HepG2 (cell line): Measurements from ENCODE around the gene CENPB. TPM values are rescaled to one million over a fixed set of nuclear protein-coding genes. Genes with fewer than 3 reads are reported as not detected.
A peak's percentile ranks its signal among the peaks of the same experiment; 100 is the strongest.

Experiments
- CAMTA2 ChIP-seq: sonication (generic); formaldehyde crosslinking; IDR thresholded peaks from 2 replicates; pipeline ENCODE4 v1.4.0; 2020; ENCODE audit warnings: mild to moderate bottlenecking, missing genetic modification reagents, borderline replicate concordance
- FOXC1 ChIP-seq: sonication (generic); formaldehyde crosslinking; IDR thresholded peaks from 2 replicates; pipeline ENCODE4 v1.8.0; 2022; ENCODE audit warnings: mild to moderate bottlenecking, missing genetic modification reagents, borderline replicate concordance
- FOXK2 ChIP-seq: fragments of 450-650 bp; IDR thresholded peaks from 2 replicates; pipeline ENCODE4 v1.6.1; 2016
- GATAD1 ChIP-seq: IDR thresholded peaks from 2 replicates; pipeline ENCODE4 v1.6.1; 2016; ENCODE audit warnings: missing genetic modification reagents, missing compliant biosample characterization
- KLF16 ChIP-seq, 2 experiments: sonication (generic) in 1 of 2; formaldehyde crosslinking in 1 of 2; IDR thresholded peaks; 2 replicates each; pipeline versions ENCODE4 v1.6.1 to v1.8.0; 2016 to 2023; ENCODE audit warnings: missing genetic modification reagents in 2 of 2, missing compliant biosample characterization in 1 of 2
- SIX1 ChIP-seq: sonication (generic); formaldehyde crosslinking; IDR thresholded peaks from 2 replicates; pipeline ENCODE4 v1.4.0; 2020; ENCODE audit warnings: missing genetic modification reagents, borderline replicate concordance
- SRY ChIP-seq: sonication (generic); formaldehyde crosslinking; IDR thresholded peaks from 2 replicates; pipeline ENCODE4 v1.8.0; 2022; ENCODE audit warnings: mild to moderate bottlenecking, missing genetic modification reagents
- ZNF33B ChIP-seq: sonication (generic); formaldehyde crosslinking; IDR thresholded peaks from 2 replicates; pipeline ENCODE4 v1.5.1; 2020; ENCODE audit warnings: mild to moderate bottlenecking, missing genetic modification reagents
- ZNF672 ChIP-seq: sonication (generic); formaldehyde crosslinking; IDR thresholded peaks from 2 replicates; pipeline ENCODE4 v1.8.1; 2022; ENCODE audit warnings: missing genetic modification reagents
- ZNF749 ChIP-seq: sonication (generic); formaldehyde crosslinking; IDR thresholded peaks from 2 replicates; pipeline ENCODE4 v1.8.0; 2022; ENCODE audit warnings: mild to moderate bottlenecking, missing genetic modification reagents, moderate library complexity, borderline replicate concordance
- ZSCAN21 ChIP-seq: sonication (generic); formaldehyde crosslinking; IDR thresholded peaks from 2 replicates; pipeline ENCODE4 v1.8.0; 2022; ENCODE audit warnings: mild to moderate bottlenecking, missing genetic modification reagents, moderate library complexity, borderline replicate concordance
- polyA plus RNA-seq, 8 experiments: library from polyadenylated mRNA; depleted of rRNA in 3 of 8; stranded (reverse) in 7 of 8; unstranded in 1 of 8; fragments of >200 nt; fragmentation: Illumina TruSeq in 4 of 8; extraction: Trizol in 4 of 8; gene quantifications; 2 replicates each; pipeline versions ENCODE4 v1.2.1 to v1.2.3, GENCODE V29; 2011 to 2016; ENCODE audit warnings: low read depth in 4 of 8, missing spikeins in 1 of 8, mixed read lengths in 1 of 8; ENCODE audit not compliant: insufficient read depth in 1 of 8
- total RNA-seq, 5 experiments: library from RNA; depleted of rRNA; stranded (reverse); fragments of >200 nt; fragmentation: Illumina TruSeq; extraction: Trizol; gene quantifications; 2 replicates each; pipeline ENCODE4 v1.2.3, GENCODE V29; 2016; ENCODE audit warnings: low read depth in 1 of 5
- TF ChIP-seq, protein P1 (sequence below): sonication (generic); formaldehyde crosslinking; IDR thresholded peaks from 2 replicates; pipeline ENCODE4 v1.4.0; 2020; ENCODE audit warnings: missing genetic modification reagents
- TF ChIP-seq, protein P2 (sequence below): sonication (generic); formaldehyde crosslinking; IDR thresholded peaks from 2 replicates; pipeline ENCODE4 v1.5.0; 2020; ENCODE audit warnings: mild to moderate bottlenecking, missing genetic modification reagents, borderline replicate concordance
- TF ChIP-seq, protein P3 (sequence below), 2 experiments: fragments of 450-650 bp in 1 of 2; sonication (generic) in 1 of 2; formaldehyde crosslinking; IDR thresholded peaks; 2 replicates each; pipeline versions ENCODE4 v1.5.0 to v1.8.0; 2020 to 2022; ENCODE audit warnings: mild to moderate bottlenecking in 1 of 2, missing genetic modification reagents in 1 of 2
- TF ChIP-seq, protein P4 (sequence below): sonication (generic); formaldehyde crosslinking; IDR thresholded peaks from 2 replicates; pipeline ENCODE4 v1.9.0; 2022; ENCODE audit warnings: low read depth, missing genetic modification reagents

Gene CENPB
- total and polyA plus RNA-seq, 2 of the 13 experiments (the other 11 are each of a cell fraction or from before 2014, with no cell fraction given), result 10.4 to 54.5 TPM

DNA sequence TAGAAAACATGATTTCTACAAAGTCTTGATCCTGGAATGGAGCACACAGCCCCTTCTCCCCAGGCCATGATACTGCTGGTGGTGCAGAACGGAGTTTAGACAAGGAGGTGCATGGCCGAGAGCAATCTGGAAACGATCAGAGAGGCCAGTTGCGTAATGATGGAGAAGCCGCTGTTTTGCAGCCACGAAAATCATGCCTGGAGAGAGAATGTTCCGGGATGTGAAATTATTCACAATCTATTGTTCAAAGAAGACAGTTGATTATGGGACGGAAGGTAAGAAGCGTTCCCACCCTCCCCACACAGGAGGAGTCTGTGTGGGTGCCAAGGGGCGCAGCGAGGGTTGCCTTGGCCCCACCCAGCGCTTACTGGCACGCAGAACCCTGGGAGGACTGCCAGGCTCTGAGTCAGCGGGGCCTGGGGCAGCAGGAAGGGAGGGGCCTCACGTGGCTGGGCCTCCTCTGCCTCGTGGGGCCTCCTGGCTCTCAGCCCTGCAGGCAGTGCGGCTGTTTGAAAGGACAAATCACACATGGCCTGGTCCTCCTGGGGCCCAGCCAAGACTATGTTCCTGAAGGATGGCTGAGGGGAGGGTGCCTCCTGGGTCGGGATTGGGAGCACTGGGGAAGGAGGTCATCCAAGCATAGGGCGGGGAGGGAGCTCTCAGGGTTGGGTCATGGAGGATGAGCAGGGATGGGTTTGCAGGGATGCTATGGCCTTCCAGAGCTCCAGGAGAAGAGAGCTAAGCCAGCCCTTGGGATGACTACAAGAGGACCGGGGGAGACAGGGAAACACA lies 25.1 kb upstream of the CENPB start (continued):
- TF ChIP-seq GATAD1 (peak; percentile 82), ZNF672 (CRISPR knock-in tag) (no peak; the same call in 1 of the 2 replicates), SRY (CRISPR knock-in tag) (peak; percentile 98), ZNF749 (peak; percentile 89; the same call in 1 of the 2 replicates), FOXK2 (no peak), ZNF33B (CRISPR knock-in tag) (peak; percentile 93), CAMTA2 (CRISPR knock-in tag) (no peak), ZSCAN21 (peak; percentile 94; the same call in 1 of the 2 replicates), SIX1 (CRISPR knock-in tag) (peak; percentile 3; the same call in 1 of the 2 replicates), FOXC1 (peak; percentile 97; the same call in 1 of the 2 replicates), KLF16 (CRISPR knock-in tag; IDR thresholded peaks at IDR 0.05) (peak in 1 of 2 experiments; percentile 99; a peak in 2 of 4 replicates)
- TF ChIP-seq, protein P1, sequence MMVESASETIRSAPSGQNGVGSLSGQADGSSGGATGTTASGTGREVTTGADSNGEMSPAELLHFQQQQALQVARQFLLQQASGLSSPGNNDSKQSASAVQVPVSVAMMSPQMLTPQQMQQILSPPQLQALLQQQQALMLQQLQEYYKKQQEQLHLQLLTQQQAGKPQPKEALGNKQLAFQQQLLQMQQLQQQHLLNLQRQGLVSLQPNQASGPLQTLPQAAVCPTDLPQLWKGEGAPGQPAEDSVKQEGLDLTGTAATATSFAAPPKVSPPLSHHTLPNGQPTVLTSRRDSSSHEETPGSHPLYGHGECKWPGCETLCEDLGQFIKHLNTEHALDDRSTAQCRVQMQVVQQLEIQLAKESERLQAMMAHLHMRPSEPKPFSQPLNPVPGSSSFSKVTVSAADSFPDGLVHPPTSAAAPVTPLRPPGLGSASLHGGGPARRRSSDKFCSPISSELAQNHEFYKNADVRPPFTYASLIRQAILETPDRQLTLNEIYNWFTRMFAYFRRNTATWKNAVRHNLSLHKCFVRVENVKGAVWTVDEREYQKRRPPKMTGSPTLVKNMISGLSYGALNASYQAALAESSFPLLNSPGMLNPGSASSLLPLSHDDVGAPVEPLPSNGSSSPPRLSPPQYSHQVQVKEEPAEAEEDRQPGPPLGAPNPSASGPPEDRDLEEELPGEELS (CRISPR knock-in tag), result peak; percentile 81
- TF ChIP-seq, protein P2, sequence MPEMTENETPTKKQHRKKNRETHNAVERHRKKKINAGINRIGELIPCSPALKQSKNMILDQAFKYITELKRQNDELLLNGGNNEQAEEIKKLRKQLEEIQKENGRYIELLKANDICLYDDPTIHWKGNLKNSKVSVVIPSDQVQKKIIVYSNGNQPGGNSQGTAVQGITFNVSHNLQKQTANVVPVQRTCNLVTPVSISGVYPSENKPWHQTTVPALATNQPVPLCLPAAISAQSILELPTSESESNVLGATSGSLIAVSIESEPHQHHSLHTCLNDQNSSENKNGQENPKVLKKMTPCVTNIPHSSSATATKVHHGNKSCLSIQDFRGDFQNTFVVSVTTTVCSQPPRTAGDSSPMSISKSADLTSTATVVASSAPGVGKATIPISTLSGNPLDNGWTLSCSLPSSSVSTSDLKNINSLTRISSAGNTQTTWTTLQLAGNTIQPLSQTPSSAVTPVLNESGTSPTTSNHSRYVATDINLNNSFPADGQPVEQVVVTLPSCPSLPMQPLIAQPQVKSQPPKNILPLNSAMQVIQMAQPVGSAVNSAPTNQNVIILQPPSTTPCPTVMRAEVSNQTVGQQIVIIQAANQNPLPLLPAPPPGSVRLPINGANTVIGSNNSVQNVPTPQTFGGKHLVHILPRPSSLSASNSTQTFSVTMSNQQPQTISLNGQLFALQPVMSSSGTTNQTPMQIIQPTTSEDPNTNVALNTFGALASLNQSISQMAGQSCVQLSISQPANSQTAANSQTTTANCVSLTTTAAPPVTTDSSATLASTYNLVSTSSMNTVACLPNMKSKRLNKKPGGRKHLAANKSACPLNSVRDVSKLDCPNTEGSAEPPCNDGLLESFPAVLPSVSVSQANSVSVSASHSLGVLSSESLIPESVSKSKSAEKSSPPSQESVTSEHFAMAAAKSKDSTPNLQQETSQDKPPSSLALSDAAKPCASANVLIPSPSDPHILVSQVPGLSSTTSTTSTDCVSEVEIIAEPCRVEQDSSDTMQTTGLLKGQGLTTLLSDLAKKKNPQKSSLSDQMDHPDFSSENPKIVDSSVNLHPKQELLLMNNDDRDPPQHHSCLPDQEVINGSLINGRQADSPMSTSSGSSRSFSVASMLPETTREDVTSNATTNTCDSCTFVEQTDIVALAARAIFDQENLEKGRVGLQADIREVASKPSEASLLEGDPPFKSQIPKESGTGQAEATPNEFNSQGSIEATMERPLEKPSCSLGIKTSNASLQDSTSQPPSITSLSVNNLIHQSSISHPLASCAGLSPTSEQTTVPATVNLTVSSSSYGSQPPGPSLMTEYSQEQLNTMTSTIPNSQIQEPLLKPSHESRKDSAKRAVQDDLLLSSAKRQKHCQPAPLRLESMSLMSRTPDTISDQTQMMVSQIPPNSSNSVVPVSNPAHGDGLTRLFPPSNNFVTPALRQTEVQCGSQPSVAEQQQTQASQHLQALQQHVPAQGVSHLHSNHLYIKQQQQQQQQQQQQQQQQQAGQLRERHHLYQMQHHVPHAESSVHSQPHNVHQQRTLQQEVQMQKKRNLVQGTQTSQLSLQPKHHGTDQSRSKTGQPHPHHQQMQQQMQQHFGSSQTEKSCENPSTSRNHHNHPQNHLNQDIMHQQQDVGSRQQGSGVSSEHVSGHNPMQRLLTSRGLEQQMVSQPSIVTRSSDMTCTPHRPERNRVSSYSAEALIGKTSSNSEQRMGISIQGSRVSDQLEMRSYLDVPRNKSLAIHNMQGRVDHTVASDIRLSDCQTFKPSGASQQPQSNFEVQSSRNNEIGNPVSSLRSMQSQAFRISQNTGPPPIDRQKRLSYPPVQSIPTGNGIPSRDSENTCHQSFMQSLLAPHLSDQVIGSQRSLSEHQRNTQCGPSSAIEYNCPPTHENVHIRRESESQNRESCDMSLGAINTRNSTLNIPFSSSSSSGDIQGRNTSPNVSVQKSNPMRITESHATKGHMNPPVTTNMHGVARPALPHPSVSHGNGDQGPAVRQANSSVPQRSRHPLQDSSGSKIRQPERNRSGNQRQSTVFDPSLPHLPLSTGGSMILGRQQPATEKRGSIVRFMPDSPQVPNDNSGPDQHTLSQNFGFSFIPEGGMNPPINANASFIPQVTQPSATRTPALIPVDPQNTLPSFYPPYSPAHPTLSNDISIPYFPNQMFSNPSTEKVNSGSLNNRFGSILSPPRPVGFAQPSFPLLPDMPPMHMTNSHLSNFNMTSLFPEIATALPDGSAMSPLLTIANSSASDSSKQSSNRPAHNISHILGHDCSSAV, result no peak
- TF ChIP-seq, protein P3, sequence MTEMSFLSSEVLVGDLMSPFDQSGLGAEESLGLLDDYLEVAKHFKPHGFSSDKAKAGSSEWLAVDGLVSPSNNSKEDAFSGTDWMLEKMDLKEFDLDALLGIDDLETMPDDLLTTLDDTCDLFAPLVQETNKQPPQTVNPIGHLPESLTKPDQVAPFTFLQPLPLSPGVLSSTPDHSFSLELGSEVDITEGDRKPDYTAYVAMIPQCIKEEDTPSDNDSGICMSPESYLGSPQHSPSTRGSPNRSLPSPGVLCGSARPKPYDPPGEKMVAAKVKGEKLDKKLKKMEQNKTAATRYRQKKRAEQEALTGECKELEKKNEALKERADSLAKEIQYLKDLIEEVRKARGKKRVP (CRISPR knock-in tag; IDR thresholded peaks at IDR 0.05), result peak in 1 of 2 experiments; percentile 88; a peak in 2 of 4 replicates
- TF ChIP-seq, protein P4, sequence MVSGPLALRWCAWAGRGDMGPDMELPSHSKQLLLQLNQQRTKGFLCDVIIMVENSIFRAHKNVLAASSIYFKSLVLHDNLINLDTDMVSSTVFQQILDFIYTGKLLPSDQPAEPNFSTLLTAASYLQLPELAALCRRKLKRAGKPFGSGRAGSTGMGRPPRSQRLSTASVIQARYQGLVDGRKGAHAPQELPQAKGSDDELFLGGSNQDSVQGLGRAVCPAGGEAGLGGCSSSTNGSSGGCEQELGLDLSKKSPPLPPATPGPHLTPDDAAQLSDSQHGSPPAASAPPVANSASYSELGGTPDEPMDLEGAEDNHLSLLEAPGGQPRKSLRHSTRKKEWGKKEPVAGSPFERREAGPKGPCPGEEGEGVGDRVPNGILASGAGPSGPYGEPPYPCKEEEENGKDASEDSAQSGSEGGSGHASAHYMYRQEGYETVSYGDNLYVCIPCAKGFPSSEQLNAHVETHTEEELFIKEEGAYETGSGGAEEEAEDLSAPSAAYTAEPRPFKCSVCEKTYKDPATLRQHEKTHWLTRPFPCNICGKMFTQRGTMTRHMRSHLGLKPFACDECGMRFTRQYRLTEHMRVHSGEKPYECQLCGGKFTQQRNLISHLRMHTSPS (CRISPR knock-in tag), result peak; percentile 100
